ENCODE data around the gene KRTAP5-9.
A peak's percentile ranks its signal among the peaks of the same experiment; 100 is the strongest.

KRTAP5-9 gene

GRCh38 chr11:71542879-71543777 is 5.1 kb upstream of the KRTAP5-9 start:
- H3K9me3 ChIP-seq (replicated peaks in 1 of 2; ENCODE audit: control insufficient read depth in 2 of 2, insufficient read depth in 1 of 2, low read depth in 1 of 2, low read length in 2 of 2) = peaks cover 0 to 3% of the 10 kb centered on the region in 2 donors
- no peaks in the 10 kb centered on the region for H3K79me1 ChIP-seq (ENCODE audit: low read depth, low read length)
- H3K4me2 ChIP-seq (ENCODE audit: insufficient read depth, low read length, poor library complexity, severe bottlenecking) = no peak overlapping the region
- no peak overlapping the region for H4K8ac ChIP-seq (ENCODE audit: low read depth, low read length)
- no peak overlapping the region for H3K4me3 ChIP-seq (ENCODE audit: low read length in 2 of 2)
- no peaks in the 10 kb centered on the region for H3K36me3 ChIP-seq (replicated peaks in 1 of 2; ENCODE audit: control insufficient read depth in 2 of 2, insufficient read depth in 2 of 2, low read length in 2 of 2)
- H2BK5ac ChIP-seq (ENCODE audit: low read length) = no peak overlapping the region
- H2BK120ac ChIP-seq (ENCODE audit: low read depth, low read length) = no peak overlapping the region
- H3K9ac ChIP-seq (ENCODE audit: low read depth, low read length, poor library complexity) = no peak overlapping the region
- no peak overlapping the region for H3K27ac ChIP-seq (replicated peaks; ENCODE audit: low read length)
- H3K23ac ChIP-seq (ENCODE audit: low read depth, low read length, poor library complexity) = no peak overlapping the region
- H2AFZ ChIP-seq (ENCODE audit: low read length) = no peak overlapping the region
- no peak overlapping the region for H4K91ac ChIP-seq (ENCODE audit: low read depth, low read length, poor library complexity)
- H3K4me1 ChIP-seq (ENCODE audit: control insufficient read depth in 2 of 2, insufficient read depth in 1 of 2, low read depth in 1 of 2, low read length in 2 of 2) = no peaks in the 10 kb centered on the region
- H3K18ac ChIP-seq (ENCODE audit: low read length) = peak overlapping the region; percentile 82
- H3K4ac ChIP-seq (ENCODE audit: low read length) = no peak overlapping the region
- WGBS, 2 donors (ENCODE audit: extremely low coverage in 2 of 2, insufficient read length in 2 of 2, insufficient replicate concordance in 1 of 2) = no CpG with 5 or more reads among the region's 15 CpGs
- peaks cover 0 to 14% (median 0%) of the 10 kb centered on the region in 3 experiments for H3K27me3 ChIP-seq (ENCODE audit: control insufficient read depth in 3 of 3, insufficient read depth in 3 of 3, low read depth in 1 of 3, low read length in 3 of 3)
- DNase-seq (ENCODE audit: low spot score) = no peak
- H2BK12ac ChIP-seq (ENCODE audit: low read length) = no peak overlapping the region
- H3K14ac ChIP-seq (ENCODE audit: low read length) = no peak overlapping the region
- H2BK15ac ChIP-seq (ENCODE audit: low read length) = no peak overlapping the region
- H2AK5ac ChIP-seq (ENCODE audit: low read depth, low read length) = no peak overlapping the region

- H3K36me3 ChIP-seq (replicated peaks in 1 of 2; ENCODE audit: control insufficient read depth in 2 of 2, insufficient read depth in 2 of 2, low read length in 2 of 2) = no peaks in the 10 kb centered on the region
- H3K27me3 ChIP-seq (ENCODE audit: control insufficient read depth in 3 of 3, insufficient read depth in 3 of 3, low read depth in 1 of 3, low read length in 3 of 3) = peaks cover 0 to 10% (median 0%) of the 10 kb centered on the region in 3 experiments
- H3K4ac ChIP-seq (ENCODE audit: low read length) = no peak overlapping the region
- no peak overlapping the region for H2BK5ac ChIP-seq (ENCODE audit: low read length)
- no peak overlapping the region for H4K91ac ChIP-seq (ENCODE audit: low read depth, low read length, poor library complexity)
- no peak overlapping the region for H3K27ac ChIP-seq (replicated peaks; ENCODE audit: low read length)
- H2BK15ac ChIP-seq (ENCODE audit: low read length) = no peak overlapping the region
- H3K9me3 ChIP-seq (replicated peaks in 1 of 2; ENCODE audit: control insufficient read depth in 2 of 2, insufficient read depth in 1 of 2, low read depth in 1 of 2, low read length in 2 of 2) = peaks cover 0 to 3% of the 10 kb centered on the region in 2 donors
- no peaks in the 10 kb centered on the region for H3K4me1 ChIP-seq (ENCODE audit: control insufficient read depth in 2 of 2, insufficient read depth in 1 of 2, low read depth in 1 of 2, low read length in 2 of 2)
- no peak overlapping the region for H4K8ac ChIP-seq (ENCODE audit: low read depth, low read length)
- no peak overlapping the region for H3K4me2 ChIP-seq (ENCODE audit: insufficient read depth, low read length, poor library complexity, severe bottlenecking)
- no peak for DNase-seq (ENCODE audit: low spot score)
- no CpG with 5 or more reads among the region's 8 CpGs for WGBS, 2 donors (ENCODE audit: extremely low coverage in 2 of 2, insufficient read length in 2 of 2, insufficient replicate concordance in 1 of 2)
- H2AK5ac ChIP-seq (ENCODE audit: low read depth, low read length) = no peak overlapping the region
- no peak overlapping the region for H2BK120ac ChIP-seq (ENCODE audit: low read depth, low read length)
- no peak overlapping the region for H3K4me3 ChIP-seq (ENCODE audit: low read length in 2 of 2)
- no peak overlapping the region for H3K9ac ChIP-seq (ENCODE audit: low read depth, low read length, poor library complexity)
- H3K79me1 ChIP-seq (ENCODE audit: low read depth, low read length) = no peaks in the 10 kb centered on the region
- no peak overlapping the region for H2BK12ac ChIP-seq (ENCODE audit: low read length)
- H3K14ac ChIP-seq (ENCODE audit: low read length) = no peak overlapping the region
- no peak overlapping the region for H3K18ac ChIP-seq (ENCODE audit: low read length)
- no peak overlapping the region for H3K23ac ChIP-seq (ENCODE audit: low read depth, low read length, poor library complexity)
- H2AFZ ChIP-seq (ENCODE audit: low read length) = no peak overlapping the region
Measured at GRCh38 chr11:71543866-71544265, 4.4 kb upstream of the KRTAP5-9 start.

GRCh38 chr11:71544525-71545214 is 3.5 kb upstream of the KRTAP5-9 start:
- Histone ChIP-seq H3K27me3 (ENCODE audit: control insufficient read depth in 3 of 3, insufficient read depth in 3 of 3, low read depth in 1 of 3, low read length in 3 of 3) (peaks cover 0 to 5% (median 0%) of the 10 kb centered on the region in 3 experiments), H2BK120ac (ENCODE audit: low read depth, low read length) (no peak overlapping the region), H3K4me2 (ENCODE audit: insufficient read depth, low read length, poor library complexity, severe bottlenecking) (no peak overlapping the region), H3K18ac (ENCODE audit: low read length) (no peak overlapping the region), H4K8ac (ENCODE audit: low read depth, low read length) (no peak overlapping the region), H3K23ac (ENCODE audit: low read depth, low read length, poor library complexity) (no peak overlapping the region), H3K27ac (replicated peaks; ENCODE audit: low read length) (no peak overlapping the region), H3K4me3 (ENCODE audit: low read length in 2 of 2) (no peak overlapping the region), H2BK5ac (ENCODE audit: low read length) (no peak overlapping the region), H2AK5ac (ENCODE audit: low read depth, low read length) (no peak overlapping the region), H3K9ac (ENCODE audit: low read depth, low read length, poor library complexity) (no peak overlapping the region), H3K36me3 (replicated peaks in 1 of 2; ENCODE audit: control insufficient read depth in 2 of 2, insufficient read depth in 2 of 2, low read length in 2 of 2) (no peaks in the 10 kb centered on the region), H2AFZ (ENCODE audit: low read length) (no peak overlapping the region), H3K14ac (ENCODE audit: low read length) (no peak overlapping the region), H2BK12ac (ENCODE audit: low read length) (no peak overlapping the region), H4K91ac (ENCODE audit: low read depth, low read length, poor library complexity) (no peak overlapping the region), H3K9me3 (replicated peaks in 1 of 2; ENCODE audit: control insufficient read depth in 2 of 2, insufficient read depth in 1 of 2, low read depth in 1 of 2, low read length in 2 of 2) (peaks cover 0 to 3% of the 10 kb centered on the region in 2 donors), H3K79me1 (ENCODE audit: low read depth, low read length) (no peaks in the 10 kb centered on the region), H2BK15ac (ENCODE audit: low read length) (no peak overlapping the region), H3K4me1 (ENCODE audit: control insufficient read depth in 2 of 2, insufficient read depth in 1 of 2, low read depth in 1 of 2, low read length in 2 of 2) (no peaks in the 10 kb centered on the region), H3K4ac (ENCODE audit: low read length) (no peak overlapping the region)
- no CpG with 5 or more reads among the region's 6 CpGs for WGBS, 2 donors (ENCODE audit: extremely low coverage in 2 of 2, insufficient read length in 2 of 2, insufficient replicate concordance in 1 of 2)
- DNase-seq (ENCODE audit: low spot score) = no peak

- Histone ChIP-seq H3K27ac (replicated peaks; ENCODE audit: low read length) (no peak overlapping the region), H3K4ac (ENCODE audit: low read length) (no peak overlapping the region), H3K27me3 (ENCODE audit: control insufficient read depth in 3 of 3, insufficient read depth in 3 of 3, low read depth in 1 of 3, low read length in 3 of 3) (peaks cover 0 to 5% (median 0%) of the 10 kb centered on the region in 3 experiments), H2BK5ac (ENCODE audit: low read length) (no peak overlapping the region), H3K18ac (ENCODE audit: low read length) (no peak overlapping the region), H3K14ac (ENCODE audit: low read length) (no peak overlapping the region), H3K4me2 (ENCODE audit: insufficient read depth, low read length, poor library complexity, severe bottlenecking) (no peak overlapping the region), H2AK5ac (ENCODE audit: low read depth, low read length) (peak overlapping the region; percentile 22), H3K23ac (ENCODE audit: low read depth, low read length, poor library complexity) (no peak overlapping the region), H3K79me1 (ENCODE audit: low read depth, low read length) (no peaks in the 10 kb centered on the region), H3K4me1 (ENCODE audit: control insufficient read depth in 2 of 2, insufficient read depth in 1 of 2, low read depth in 1 of 2, low read length in 2 of 2) (no peaks in the 10 kb centered on the region), H3K9ac (ENCODE audit: low read depth, low read length, poor library complexity) (no peak overlapping the region), H3K9me3 (replicated peaks in 1 of 2; ENCODE audit: control insufficient read depth in 2 of 2, insufficient read depth in 1 of 2, low read depth in 1 of 2, low read length in 2 of 2) (peaks cover 0 to 3% of the 10 kb centered on the region in 2 donors), H2AFZ (ENCODE audit: low read length) (no peak overlapping the region), H2BK12ac (ENCODE audit: low read length) (no peak overlapping the region), H4K91ac (ENCODE audit: low read depth, low read length, poor library complexity) (no peak overlapping the region), H3K36me3 (replicated peaks in 1 of 2; ENCODE audit: control insufficient read depth in 2 of 2, insufficient read depth in 2 of 2, low read length in 2 of 2) (no peaks in the 10 kb centered on the region), H2BK15ac (ENCODE audit: low read length) (no peak overlapping the region), H2BK120ac (ENCODE audit: low read depth, low read length) (no peak overlapping the region), H4K8ac (ENCODE audit: low read depth, low read length) (no peak overlapping the region), H3K4me3 (ENCODE audit: low read length in 2 of 2) (no peak overlapping the region)
- no peak for DNase-seq (ENCODE audit: low spot score)
- no CpG with 5 or more reads among the region's 12 CpGs for WGBS, 2 donors (ENCODE audit: extremely low coverage in 2 of 2, insufficient read length in 2 of 2, insufficient replicate concordance in 1 of 2)
Measured at GRCh38 chr11:71545405-71545966, 2.7 kb upstream of the KRTAP5-9 start.
